H1 (cell line): ENCODE measurements around the gene RPUSD4. TPM values are rescaled to one million over a fixed set of nuclear protein-coding genes. Genes with fewer than 3 reads are reported as not detected.

ENCODE experiments used
- CTCF ChIA-PET: fragments of 300-600 bp; sonication (Branson Sonifier 250); formaldehyde crosslinking; loops from one replicate; lab custom pipeline; 2021; ENCODE audit not compliant: partially characterized antibody; lab: Charles Lee
- POLR2A ChIA-PET: fragments of 300-600 bp; sonication (Branson Sonifier 250); formaldehyde crosslinking; loops from one replicate; lab custom pipeline; 2021; ENCODE audit warnings: inconsistent platforms; ENCODE audit not compliant: partially characterized antibody; lab: Charles Lee
- DNase-seq, 2 experiments: peaks; one replicate each; pipeline versions ENCODE4 v3.0.0 to v3.0.0-alpha.2; 2010 to 2022; ENCODE audit warnings: low spot score in 2 of 2, low read depth in 1 of 2, mixed read lengths in 1 of 2
- FAIRE-seq: peaks from 2 replicates; lab custom pipeline; 2011; peaks lifted over from hg19 to GRCh38; lab: Jason Lieb, UNC
- H2AFZ ChIP-seq: 2 replicates; pipeline ENCODE4 v1.8.1; 2012; ENCODE audit warnings: low read length, inconsistent platforms
- H2AK5ac ChIP-seq: 2 replicates; pipeline ENCODE4 v1.6.1; 2013; ENCODE audit warnings: low read depth, low read length
- H2BK120ac ChIP-seq: replicated peaks from 2 replicates; pipeline ENCODE3; 2013; ENCODE audit warnings: low read depth, low read length, inconsistent platforms
- H2BK12ac ChIP-seq: 2 replicates; pipeline ENCODE4 v1.6.1; 2013; ENCODE audit warnings: low read depth, low read length
- H2BK15ac ChIP-seq: 2 replicates; pipeline ENCODE4 v1.6.1; 2013; ENCODE audit warnings: low read length
- H2BK20ac ChIP-seq: 2 replicates; pipeline ENCODE4 v1.6.1; 2013; ENCODE audit warnings: low read length
- H2BK5ac ChIP-seq: 2 replicates; pipeline ENCODE4 v1.6.1; 2013; ENCODE audit warnings: low read depth, low read length
- H3K14ac ChIP-seq: 2 replicates; pipeline ENCODE4 v1.6.1; 2013; ENCODE audit warnings: inconsistent platforms; ENCODE audit not compliant: insufficient read length
- H3K18ac ChIP-seq: 2 replicates; pipeline ENCODE4 v1.6.1; 2013; ENCODE audit warnings: low read length; ENCODE audit errors: extremely low read depth
- H3K23ac ChIP-seq: 2 replicates; pipeline ENCODE4 v1.6.1; 2013; ENCODE audit warnings: inconsistent platforms; ENCODE audit not compliant: insufficient read length
- H3K23me2 ChIP-seq: 2 replicates; pipeline ENCODE4 v1.6.1; 2013; ENCODE audit warnings: low read depth, low read length
- H3K27ac ChIP-seq: 2 replicates; pipeline ENCODE4 v1.6.1; 2011; ENCODE audit warnings: low read depth, low read length, inconsistent platforms
- H3K27me3 ChIP-seq, 4 experiments: replicated peaks in 1 of 4; 1 replicate in 1 of 4; 2 replicates in 3 of 4; pipeline versions ENCODE4 v1.6.1 to v1.8.1; 2011 to 2013; ENCODE audit warnings: low read length in 3 of 4, mild to moderate bottlenecking in 3 of 4, inconsistent platforms in 2 of 4, mixed read lengths in 2 of 4, moderate library complexity in 1 of 4; ENCODE audit not compliant: control insufficient read depth in 3 of 4, insufficient read depth in 3 of 4; ENCODE audit errors: extremely low read depth in 1 of 4
- H3K36me3 ChIP-seq, 4 experiments: 2 replicates each; pipeline versions ENCODE4 v1.6.1 to v1.8.1; 2011 to 2013; ENCODE audit warnings: mild to moderate bottlenecking in 4 of 4, low read length in 3 of 4, moderate library complexity in 2 of 4, control low read depth in 1 of 4, inconsistent platforms in 1 of 4; ENCODE audit not compliant: insufficient read depth in 4 of 4, control insufficient read depth in 2 of 4
- H3K4ac ChIP-seq: replicated peaks from 2 replicates; pipeline ENCODE3; 2013; ENCODE audit warnings: low read length, low read depth, mixed read lengths, inconsistent platforms; ENCODE audit not compliant: insufficient read length
- H3K4me1 ChIP-seq, 4 experiments: replicated peaks in 1 of 4; 1 replicate in 1 of 4; 2 replicates in 3 of 4; pipeline versions ENCODE4 v1.6.1 to v1.8.1; 2011 to 2013; ENCODE audit warnings: low read length in 3 of 4, inconsistent platforms in 2 of 4, mixed read lengths in 1 of 4; ENCODE audit not compliant: insufficient read depth in 4 of 4, control insufficient read depth in 3 of 4
- H3K4me2 ChIP-seq, 2 experiments: 2 replicates each; pipeline versions ENCODE4 v1.6.1 to v1.8.1; 2011 to 2013; ENCODE audit warnings: low read depth in 2 of 2, low read length in 2 of 2, control low read depth in 1 of 2, inconsistent platforms in 1 of 2, mild to moderate bottlenecking in 1 of 2; ENCODE audit not compliant: insufficient read depth in 1 of 2
- H3K4me3 ChIP-seq, 4 experiments: fragments of 200-600, 300-600 bp in 1 of 4; sonication (generic), shearing (Covaris generic), sonication (Bioruptor Twin) in 1 of 4; 2 replicates each; pipeline versions ENCODE4 v1.5.1 to v1.8.1; 2011 to 2016; ENCODE audit warnings: low read length in 4 of 4, low read depth in 3 of 4, control low read depth in 2 of 4, inconsistent platforms in 2 of 4, mild to moderate bottlenecking in 2 of 4, mixed read lengths in 1 of 4, moderate library complexity in 1 of 4; ENCODE audit not compliant: insufficient read depth in 2 of 4; ENCODE audit errors: extremely low read depth in 1 of 4
- H3K56ac ChIP-seq: replicated peaks from 2 replicates; pipeline ENCODE3; 2013; ENCODE audit warnings: low read depth, mild to moderate bottlenecking, mixed read lengths, low read length, inconsistent platforms; ENCODE audit not compliant: insufficient read length
- H3K79me1 ChIP-seq: 2 replicates; pipeline ENCODE4 v1.6.1; 2013; ENCODE audit warnings: low read depth, low read length, control low read depth
- H3K79me2 ChIP-seq, 2 experiments: 2 replicates each; pipeline versions ENCODE4 v1.6.1 to v1.8.1; 2012 to 2013; ENCODE audit warnings: low read length in 2 of 2, mild to moderate bottlenecking in 2 of 2, inconsistent platforms in 1 of 2; ENCODE audit not compliant: insufficient read depth in 2 of 2, control insufficient read depth in 1 of 2
- H3K9ac ChIP-seq, 4 experiments: replicated peaks in 1 of 4; 1 replicate in 1 of 4; 2 replicates in 3 of 4; pipeline versions ENCODE4 v1.6.1 to v1.8.1; 2011 to 2013; ENCODE audit warnings: low read depth in 3 of 4, low read length in 3 of 4, control low read depth in 2 of 4, mild to moderate bottlenecking in 2 of 4, moderate library complexity in 2 of 4, inconsistent platforms in 1 of 4; ENCODE audit errors: extremely low read depth in 1 of 4
- H3K9me3 ChIP-seq, 2 experiments: 2 replicates each; pipeline versions ENCODE4 v1.6.1 to v1.8.1; 2012 to 2013; ENCODE audit warnings: mild to moderate bottlenecking in 2 of 2, moderate library complexity in 2 of 2, control low read depth in 1 of 2, inconsistent platforms in 1 of 2, low read depth in 1 of 2, low read length in 1 of 2, mixed read lengths in 1 of 2; ENCODE audit not compliant: insufficient read depth in 2 of 2
- H4K20me1 ChIP-seq, 2 experiments: replicated peaks in 1 of 2; 2 replicates each; pipeline versions ENCODE3 to v1.8.1; 2011 to 2013; ENCODE audit warnings: inconsistent platforms in 2 of 2, low read length in 2 of 2, mild to moderate bottlenecking in 1 of 2; ENCODE audit not compliant: insufficient read depth in 2 of 2, control insufficient read depth in 1 of 2
- H4K5ac ChIP-seq: 2 replicates; pipeline ENCODE4 v1.6.1; 2013; ENCODE audit warnings: low read length, low read depth, mixed read lengths, inconsistent platforms; ENCODE audit not compliant: insufficient read length
- H4K8ac ChIP-seq: 2 replicates; pipeline ENCODE4 v1.8.0; 2013; ENCODE audit warnings: mild to moderate bottlenecking, moderate library complexity, low read length, inconsistent platforms; ENCODE audit not compliant: insufficient read depth; ENCODE audit errors: extremely low read depth
- H4K91ac ChIP-seq: replicated peaks from 2 replicates; pipeline ENCODE3; 2013; ENCODE audit warnings: low read length, mixed read lengths, inconsistent platforms; ENCODE audit not compliant: insufficient read length
- CBX8 ChIP-seq: fragments of 300-800, 300-1000 bp; sonication (generic); IDR thresholded peaks from 2 replicates; pipeline ENCODE4 v1.7.1; 2016; ENCODE audit warnings: low read depth, low read length, borderline replicate concordance
- CHD1 ChIP-seq: IDR thresholded peaks from 2 replicates; pipeline ENCODE4 v1.6.1; 2012; ENCODE audit warnings: low read depth, low read length, improper control_type of control experiment
- CREB1 ChIP-seq: IDR thresholded peaks from 2 replicates; pipeline ENCODE4 v1.6.1; 2012; ENCODE audit warnings: inconsistent platforms
- RBBP5 ChIP-seq: IDR thresholded peaks from 2 replicates; pipeline ENCODE4 v1.7.1; 2012; ENCODE audit warnings: low read depth, mild to moderate bottlenecking, inconsistent platforms, low read length, moderate library complexity, borderline replicate concordance
- SIN3A ChIP-seq, 2 experiments: IDR thresholded peaks in 1 of 2; conservative IDR thresholded peaks in 1 of 2; 2 replicates each; pipeline ENCODE4 v1.6.1; 2011 to 2012; ENCODE audit warnings: low read length in 2 of 2, improper control_type of control experiment in 1 of 2, low read depth in 1 of 2, mild to moderate bottlenecking in 1 of 2
- WGBS, 2 experiments: shearing (Covaris generic) in 1 of 2; methylation state at CpG; one replicate each; pipeline versions ENCODE4 v1.1.6 to v1.1.7; 2013 to 2015; ENCODE audit warnings: low lambda C conversion rate in 2 of 2, mixed read lengths in 2 of 2, inconsistent platforms in 1 of 2, low coverage in 1 of 2, missing lambda C conversion rate in 1 of 2; ENCODE audit not compliant: insufficient replicate concordance in 2 of 2, insufficient coverage in 1 of 2, insufficient read length in 1 of 2; ENCODE audit errors: extremely low coverage in 1 of 2, missing lambda C conversion rate in 1 of 2; 5-methylcytosine and 5-hydroxymethylcytosine counted together
- polyA plus RNA-seq, 7 experiments: library from polyadenylated mRNA; depleted of rRNA in 3 of 7; stranded (reverse) in 5 of 7; unstranded in 2 of 7; fragments of >200 nt in 5 of 7; fragments of 200-250 nt in 2 of 7; gene quantifications; 1 replicate in 5 of 7; 2 replicates in 1 of 7; 4 replicates in 1 of 7; pipeline versions ENCODE4 v1.2.1 to v1.2.3, GENCODE V29; 2011 to 2013; ENCODE audit warnings: missing spikeins in 2 of 7, mixed read lengths in 2 of 7
- total RNA-seq: library from RNA; stranded (reverse); fragmentation: NEBNext Ultra II Directional; extraction: Animal tissue kit (Norgen Biotek cat#: 25700); gene quantifications from 2 replicates; pipeline ENCODE4 v1.2.1, GENCODE V29; 2021
- TF ChIP-seq, protein P1 (sequence below): IDR thresholded peaks from 2 replicates; pipeline ENCODE4 v1.6.1; 2012; ENCODE audit warnings: inconsistent platforms

The RPUSD4 gene
- total and polyA plus RNA-seq, 2 of the 8 experiments (the other 6 are each of a cell fraction or from before 2014, with no cell fraction given), result 36.1 to 50.7 TPM

- H3K23ac ChIP-seq, result no peak overlapping the region
- no peaks in the 10 kb centered on the region; the same call in 1 of the 2 replicates for H3K23me2 ChIP-seq
- 13% methylated on average over 16 of the region's 19 CpGs; no CpG with 5 or more reads in 1 of the 2 experiments for WGBS, 2 experiments
- H4K5ac ChIP-seq, result peak overlapping the region; percentile 24
- peak overlapping the region in 1 of 4 experiments; percentile 29; a peak in 2 of 8 replicates for H3K4me3 ChIP-seq
- peak overlapping the region; percentile 73; the same call in 1 of the 2 replicates for H2BK5ac ChIP-seq
- H3K4me1 ChIP-seq, result peaks cover 15 to 33% (median 25%) of the 10 kb centered on the region in 4 experiments
- H3K4me2 ChIP-seq, result peak overlapping the region; percentile 31 to 57
- CTCF ChIA-PET, result interaction anchor here (0.6 to 2.2 kb wide), 10 partner anchors 12 to 238 kb away, joined by 3 to 7 read pairs (median 4); no protein-coding TSS in a partner anchor
- peak overlapping the region; percentile 75; the same call in 1 of the 2 replicates for H2BK15ac ChIP-seq
- no peak overlapping the region for H4K91ac ChIP-seq
- no peaks in the 10 kb centered on the region; the same call in 1 of the 2 replicates for H3K79me1 ChIP-seq
- no peak overlapping the region for H2AK5ac ChIP-seq
- H4K20me1 ChIP-seq, result no peaks in the 10 kb centered on the region
- peak overlapping the region; percentile 82 for H2BK20ac ChIP-seq
- no peaks in the 10 kb centered on the region for H3K36me3 ChIP-seq
- H3K9ac ChIP-seq, result no peak overlapping the region
- no peak overlapping the region for H3K14ac ChIP-seq
- H3K56ac ChIP-seq, result no peak overlapping the region
- H3K27ac ChIP-seq, result no peak overlapping the region
- H3K79me2 ChIP-seq, result no peaks in the 10 kb centered on the region
- H3K18ac ChIP-seq, result peak overlapping the region; percentile 68; the same call in 1 of the 2 replicates
- peak overlapping the region; percentile 72; the same call in 1 of the 2 replicates for H4K8ac ChIP-seq
- H2BK12ac ChIP-seq, result peak overlapping the region; percentile 96; the same call in 1 of the 2 replicates
- no peaks in the 10 kb centered on the region; a peak in 1 of 7 replicates for H3K27me3 ChIP-seq
- POLR2A ChIA-PET, result interaction anchor here (0.6 to 1.6 kb wide), 7 partner anchors 12 to 257 kb away, joined by 3 to 5 read pairs (median 3); partner anchors contain the start of genes FAM118B, PUS3 and RPUSD4
- FAIRE-seq, result peak; percentile 84
- no peak for TF ChIP-seq CHD1
- no peak for TF ChIP-seq CBX8
- TF ChIP-seq, protein P1, sequence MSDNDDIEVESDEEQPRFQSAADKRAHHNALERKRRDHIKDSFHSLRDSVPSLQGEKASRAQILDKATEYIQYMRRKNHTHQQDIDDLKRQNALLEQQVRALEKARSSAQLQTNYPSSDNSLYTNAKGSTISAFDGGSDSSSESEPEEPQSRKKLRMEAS, result peak; percentile 32
- TF ChIP-seq CREB1, result 0 out of 2 replicates have a peak, but pooled peaks have one; percentile 8
- peak; percentile 41; the same call in 1 of the 2 replicates for TF ChIP-seq RBBP5
- peak in 1 of 2 experiments; percentile 59; a peak in 1 of 4 replicates for TF ChIP-seq SIN3A (conservative IDR thresholded peaks at IDR 0.05 in 1 of 2, IDR thresholded peaks at IDR 0.05 in 1 of 2; ENCODE audit: low read depth in 1 of 2, low read length in 2 of 2)
- TF ChIP-seq, all 59 proteins: peak for 4
- peak; percentile 31 to 76 for DNase-seq
- H2AFZ ChIP-seq, result no peak overlapping the region
- no peaks in the 10 kb centered on the region for H3K9me3 ChIP-seq
- no peak overlapping the region for H3K4ac ChIP-seq
- H2BK120ac ChIP-seq, result no peak overlapping the region
Measured at GRCh38 chr11:126159719-126160344, 51.6 kb downstream of the RPUSD4 start.
